ENCODE measurements around the gene BEND6.
"Not testable (repeated sequence)": the region's sequence is repeated elsewhere in the genome, so short reads cannot be mapped to it uniquely, and the experiment has no call there.

The BEND6 gene

DNA sequence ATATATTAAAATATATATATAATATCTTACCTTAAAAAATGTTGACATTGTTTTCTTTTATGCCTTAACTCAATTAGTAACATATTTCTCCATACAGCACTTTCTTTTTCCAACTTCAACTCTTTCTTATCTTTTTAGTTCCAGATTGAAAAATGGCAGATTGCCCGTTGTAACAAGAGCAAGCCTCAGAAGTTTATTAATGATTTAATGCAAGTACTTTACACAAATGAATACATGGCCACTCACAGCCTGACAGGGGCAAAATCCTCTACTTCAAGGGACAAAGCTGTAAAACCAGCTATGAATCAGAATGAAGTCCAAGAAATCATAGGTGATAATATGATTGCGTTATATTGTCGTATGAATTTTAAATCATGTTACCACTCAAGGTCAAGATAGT is 62.2 kb downstream of the BEND6 start:
- in situ Hi-C loops (cut with HindIII; ENCODE audit: low pct_ligation_motif_present, low pct_unique_long_range_greater_than_20kb, low sequenced_read_pairs): no loop called here
- DNase-seq: no peak

DNA sequence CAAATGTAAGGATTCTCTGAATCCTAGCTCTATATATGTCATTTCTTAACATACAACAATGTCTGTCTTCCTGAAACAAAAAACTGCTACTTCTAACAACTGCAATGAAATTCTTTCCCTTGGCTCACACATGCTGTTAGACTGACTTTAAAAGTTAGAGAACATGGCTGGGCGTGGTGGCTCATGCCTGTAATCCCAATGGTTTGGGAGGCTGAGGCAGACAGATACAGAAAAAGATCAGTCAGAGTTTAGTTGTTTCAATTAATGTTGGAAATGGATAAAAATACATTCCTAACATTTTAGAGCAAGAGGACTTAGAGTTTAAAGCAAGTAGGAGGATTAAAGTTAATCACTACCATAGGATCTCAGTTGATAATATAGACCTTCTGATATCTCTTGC is 62.9 kb downstream of the BEND6 start:
- no peak for DNase-seq
- in situ Hi-C loops (cut with HindIII; ENCODE audit: low pct_ligation_motif_present, low pct_unique_long_range_greater_than_20kb, low sequenced_read_pairs): no loop called here

DNA sequence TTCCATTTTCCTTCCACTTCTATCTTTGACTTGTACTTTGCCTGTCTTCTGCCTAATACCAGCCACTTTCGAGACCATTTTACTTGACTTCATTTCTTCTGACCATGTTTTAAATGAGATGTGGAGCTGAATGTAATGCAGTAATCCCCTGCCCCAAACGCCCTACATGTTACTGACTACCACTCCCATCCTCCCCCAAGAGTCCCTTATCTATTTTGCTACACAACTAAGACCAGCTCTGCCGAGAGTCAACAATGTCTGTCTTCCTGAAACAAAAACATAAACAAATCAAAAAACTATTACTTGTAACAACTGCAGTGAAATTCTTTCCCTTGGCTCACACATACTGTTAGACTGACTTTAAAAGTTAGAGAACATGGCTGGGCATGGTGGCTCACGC is 64.5 kb downstream of the BEND6 start:
- in situ Hi-C loops (cut with HindIII; ENCODE audit: low pct_ligation_motif_present, low pct_unique_long_range_greater_than_20kb, low sequenced_read_pairs): no loop called here
- no peak for DNase-seq

DNA sequence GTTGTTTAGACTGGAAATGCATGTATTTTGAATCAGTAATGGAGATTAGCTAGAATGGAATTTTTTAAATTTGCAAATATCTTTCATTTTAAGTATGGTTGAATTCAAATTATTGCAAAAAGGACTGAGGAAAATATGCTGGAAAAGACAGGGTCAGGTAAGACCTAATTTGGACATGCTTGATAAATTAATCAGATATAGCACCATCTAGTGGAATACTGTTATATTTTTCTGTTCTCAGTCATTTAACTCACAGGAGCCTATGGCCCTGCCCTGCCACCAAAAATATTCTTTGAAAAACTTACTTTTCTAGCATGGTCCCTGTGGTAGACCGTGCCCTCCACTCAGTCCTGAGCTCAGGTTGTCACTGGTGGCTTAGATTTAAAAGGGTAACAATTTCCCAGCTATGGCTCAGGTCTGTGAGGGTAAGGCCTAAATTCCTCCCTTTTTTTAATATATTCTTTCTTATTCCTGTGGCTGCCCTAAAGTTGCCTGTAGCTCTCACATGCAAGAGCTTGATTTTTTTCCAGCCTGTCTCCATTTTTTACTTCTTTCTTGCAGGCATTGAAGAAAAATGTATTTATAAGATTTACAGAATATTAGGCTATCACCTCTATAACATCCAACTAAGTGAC is 66.3 kb downstream of the BEND6 start:
- in situ Hi-C loops (cut with HindIII; ENCODE audit: low pct_ligation_motif_present, low pct_unique_long_range_greater_than_20kb, low sequenced_read_pairs): no loop called here
- DNase-seq: peak; percentile 64

GRCh38 chr6:57024321-57024720 is 69.4 kb downstream of the BEND6 start:
- no peak for DNase-seq
- in situ Hi-C loops (cut with HindIII; ENCODE audit: low pct_ligation_motif_present, low pct_unique_long_range_greater_than_20kb, low sequenced_read_pairs): no loop called here

GRCh38 chr6:57024775-57025174 is 69.9 kb downstream of the BEND6 start:
- DNase-seq: no peak
- in situ Hi-C loops (cut with HindIII; ENCODE audit: low pct_ligation_motif_present, low pct_unique_long_range_greater_than_20kb, low sequenced_read_pairs): no loop called here

DNA sequence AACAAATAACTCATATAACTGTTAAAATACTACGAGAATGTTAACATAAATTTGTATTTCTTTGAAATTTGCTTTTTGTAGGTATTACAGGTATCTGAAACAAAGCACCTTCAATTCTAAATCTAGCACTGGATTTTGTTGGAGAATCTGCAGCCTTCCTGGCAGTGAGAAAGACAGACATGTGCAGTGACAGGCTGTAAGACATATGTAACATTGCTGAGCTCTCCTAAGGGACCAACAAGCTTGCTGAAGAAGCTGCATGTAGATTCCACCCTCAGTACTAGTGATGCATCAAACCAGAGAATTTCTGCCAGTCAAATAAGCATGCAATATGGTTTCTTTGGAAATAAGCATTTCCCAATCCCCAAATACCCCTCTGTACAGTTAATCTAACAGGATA is 71.1 kb downstream of the BEND6 start:
- in situ Hi-C loops (cut with HindIII; ENCODE audit: low pct_ligation_motif_present, low pct_unique_long_range_greater_than_20kb, low sequenced_read_pairs): no loop called here

DNA sequence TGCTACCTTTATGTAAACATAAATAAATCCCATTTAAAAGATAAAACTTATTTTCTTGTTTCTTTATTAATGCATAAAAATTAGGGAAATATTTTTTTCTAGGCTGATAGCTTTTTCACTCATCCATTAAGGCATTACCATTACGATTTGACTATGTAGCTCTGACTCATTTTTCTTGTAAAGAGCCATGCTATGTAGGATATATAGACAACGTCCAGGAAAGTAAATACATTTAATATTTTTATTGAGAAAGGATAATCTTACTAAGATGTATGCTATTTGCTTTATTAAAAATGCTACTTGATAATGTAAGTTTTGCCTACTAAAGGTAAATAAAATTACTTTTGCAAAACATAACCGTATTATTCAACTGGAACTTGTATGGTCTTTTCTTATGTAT is 72.4 kb downstream of the BEND6 start:
- DNase-seq: no peak
- in situ Hi-C loops (cut with HindIII; ENCODE audit: low pct_ligation_motif_present, low pct_unique_long_range_greater_than_20kb, low sequenced_read_pairs): no loop called here

More for the DNA sequence above, 71.1 kb downstream of the BEND6 start:
- DNase-seq: no peak

GRCh38 chr6:57029213-57029612 is 74.3 kb downstream of the BEND6 start:
- DNase-seq: no peak
- in situ Hi-C loops (cut with HindIII; ENCODE audit: low pct_ligation_motif_present, low pct_unique_long_range_greater_than_20kb, low sequenced_read_pairs): no loop called here

DNA sequence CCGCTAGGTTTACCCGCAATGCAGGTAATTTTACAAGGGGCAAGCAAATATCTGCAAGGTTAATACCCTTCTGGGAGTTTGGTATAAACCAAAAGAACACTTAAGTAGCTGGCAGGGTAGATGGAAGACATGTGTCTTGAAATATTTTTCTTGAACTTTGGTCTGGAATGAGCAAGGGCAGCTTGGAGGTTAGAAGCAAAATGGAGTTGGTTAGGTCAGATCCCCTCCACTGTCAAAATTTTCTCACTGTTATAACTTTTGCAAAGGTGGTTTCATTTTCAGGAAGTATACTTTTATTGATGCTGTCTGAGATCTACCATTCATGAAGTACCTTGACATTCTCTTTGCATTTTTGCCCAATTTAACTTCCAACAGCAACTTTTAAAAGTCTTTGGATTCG is 78.3 kb downstream of the BEND6 start:
- in situ Hi-C loops (cut with HindIII; ENCODE audit: low pct_ligation_motif_present, low pct_unique_long_range_greater_than_20kb, low sequenced_read_pairs): no loop called here
- DNase-seq: no peak

DNA sequence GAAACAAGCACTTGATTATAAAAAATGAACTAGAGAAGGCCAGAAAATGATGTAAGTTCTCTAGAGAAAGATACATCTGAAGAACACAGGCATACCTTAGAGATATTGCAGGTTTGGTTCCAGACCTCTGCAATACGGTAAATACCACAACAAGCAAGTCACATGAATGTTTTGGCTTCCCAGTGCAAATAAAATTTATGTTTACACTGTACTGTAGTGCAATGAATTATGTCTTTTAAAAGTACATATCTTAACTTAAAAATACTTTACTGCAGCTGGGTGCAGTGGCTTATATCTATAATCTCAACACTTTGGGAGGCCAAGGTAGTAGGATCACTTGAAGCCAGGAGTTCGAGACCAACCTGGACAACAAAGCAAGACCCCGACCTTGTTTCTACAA is 80.6 kb downstream of the BEND6 start:
- in situ Hi-C loops (cut with HindIII; ENCODE audit: low pct_ligation_motif_present, low pct_unique_long_range_greater_than_20kb, low sequenced_read_pairs): no loop called here
- no peak for DNase-seq

DNA sequence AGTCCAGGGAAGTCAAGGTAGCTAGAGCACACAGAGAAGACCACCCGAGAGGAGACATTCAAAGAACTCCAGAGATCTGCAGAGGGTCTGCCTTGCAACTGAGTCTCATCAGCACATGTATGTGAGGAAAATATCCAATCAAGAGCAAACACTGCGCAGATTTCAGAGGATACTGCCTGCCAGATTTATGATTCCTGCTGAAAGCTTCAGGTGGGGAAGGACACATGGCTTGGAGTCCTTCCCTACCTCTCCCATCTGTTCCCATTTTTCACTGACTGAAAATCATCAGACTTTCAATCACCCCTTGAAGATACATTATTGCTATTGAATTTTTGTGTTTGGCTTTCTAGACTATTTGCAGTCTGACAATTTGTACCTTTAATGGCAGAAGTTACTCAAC is 84.0 kb downstream of the BEND6 start:
- in situ Hi-C loops (cut with HindIII; ENCODE audit: low pct_ligation_motif_present, low pct_unique_long_range_greater_than_20kb, low sequenced_read_pairs): no loop called here
- no peak for DNase-seq

DNA sequence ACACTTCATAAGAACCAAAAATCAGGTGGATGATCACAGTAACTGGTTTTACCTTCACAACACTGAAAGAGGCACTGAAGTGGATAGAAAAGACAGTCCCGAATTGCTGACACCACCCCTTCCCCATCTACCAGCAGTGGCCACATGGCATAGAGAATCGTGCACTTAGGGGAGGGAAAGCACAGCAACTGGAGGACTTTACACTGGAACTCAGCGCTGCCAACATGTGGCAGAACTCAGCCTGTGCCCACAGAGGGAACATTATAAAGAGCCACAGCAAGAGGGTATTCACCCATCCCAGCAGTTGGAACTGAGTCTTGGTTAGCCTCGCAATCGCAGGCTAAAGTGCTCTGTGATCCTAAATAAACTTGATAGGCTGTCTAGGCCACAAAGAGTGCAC is 85.1 kb downstream of the BEND6 start:
- peak; percentile 19 for DNase-seq
- in situ Hi-C loops (cut with HindIII; ENCODE audit: low pct_ligation_motif_present, low pct_unique_long_range_greater_than_20kb, low sequenced_read_pairs): no loop called here

DNA sequence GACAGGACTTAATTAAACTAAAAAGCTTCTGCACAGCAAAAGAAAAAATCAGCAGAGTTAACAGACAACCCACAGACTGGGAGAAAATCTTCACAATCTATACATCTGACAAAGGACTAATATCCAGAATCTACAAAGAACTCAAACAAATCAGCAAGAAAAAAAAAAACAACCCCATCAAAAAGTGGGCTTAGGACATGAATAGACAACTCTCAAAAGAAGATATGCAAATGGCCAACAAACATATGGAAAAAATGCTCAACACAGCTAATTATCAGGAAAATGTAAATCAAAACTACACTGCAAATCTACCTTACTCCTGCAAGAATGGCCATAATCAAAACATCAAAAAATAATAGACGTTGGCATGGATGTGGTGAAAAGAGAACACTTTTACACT is 89.2 kb downstream of the BEND6 start:
- in situ Hi-C loops (cut with HindIII; ENCODE audit: low pct_ligation_motif_present, low pct_unique_long_range_greater_than_20kb, low sequenced_read_pairs); DNase-seq: not testable (repeated sequence)

GRCh38 chr6:57044568-57044967 is 89.7 kb downstream of the BEND6 start:
- no peak for DNase-seq
- in situ Hi-C loops (cut with HindIII; ENCODE audit: low pct_ligation_motif_present, low pct_unique_long_range_greater_than_20kb, low sequenced_read_pairs): no loop called here

GRCh38 chr6:57046332-57047256 is 91.7 kb downstream of the BEND6 start, which contains the start of gene KIAA1586:
Gene KIAA1586 (plus strand): TSS chr6:57046693. CDS start chr6:57046756, 63 bp downstream.
- in situ Hi-C loops (cut with HindIII; ENCODE audit: low pct_ligation_motif_present, low pct_unique_long_range_greater_than_20kb, low sequenced_read_pairs): not testable (repeated sequence)
- DNase-seq: peak; percentile 88

- in situ Hi-C loops (cut with HindIII; ENCODE audit: low pct_ligation_motif_present, low pct_unique_long_range_greater_than_20kb, low sequenced_read_pairs); DNase-seq: not testable (repeated sequence)
These were observed 92.3 kb downstream of the BEND6 start for GRCh38 chr6:57047257-57047585.

- in situ Hi-C loops (cut with HindIII; ENCODE audit: low pct_ligation_motif_present, low pct_unique_long_range_greater_than_20kb, low sequenced_read_pairs); DNase-seq: not testable (repeated sequence)
These were observed 93.0 kb downstream of the BEND6 start for GRCh38 chr6:57047859-57048258.

- no peak for DNase-seq
- in situ Hi-C loops (cut with HindIII; ENCODE audit: low pct_ligation_motif_present, low pct_unique_long_range_greater_than_20kb, low sequenced_read_pairs): no loop called here
These were observed 93.7 kb downstream of the BEND6 start for GRCh38 chr6:57048577-57048976.

DNA sequence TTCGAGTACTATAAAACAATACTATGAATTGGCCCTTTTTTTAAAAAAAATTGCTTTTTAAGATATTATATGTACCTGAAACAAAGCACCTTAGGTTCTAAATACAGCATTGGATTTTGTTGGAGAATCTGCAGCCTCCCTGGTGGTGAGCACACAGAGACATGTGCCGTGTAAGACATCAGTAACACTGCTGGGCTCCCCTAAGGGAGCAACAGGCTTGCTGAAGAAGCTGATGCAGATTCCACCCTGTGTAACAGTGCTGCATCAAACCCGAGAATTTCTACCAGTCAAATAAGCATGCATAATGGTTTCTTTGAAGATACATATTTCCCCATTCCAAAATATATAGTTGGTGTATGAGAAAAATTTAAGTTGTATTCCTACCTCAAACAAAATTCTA is 108.9 kb downstream of the BEND6 start:
- no peak for DNase-seq
- in situ Hi-C loops (cut with HindIII; ENCODE audit: low pct_ligation_motif_present, low pct_unique_long_range_greater_than_20kb, low sequenced_read_pairs): no loop called here

Measured in ACHN (cell line).